NCI-H82 (cell line): ENCODE results near the gene TPCN1.

ENCODE experiments used
- DNase-seq: peaks from one replicate; lab custom pipeline; 2025; lab: John Stamatoyannopoulos, UW

Gene TPCN1

GRCh38 chr12:113287146-113287898, 66.1 kb downstream of the TPCN1 start:
- DNase-seq: no peak

GRCh38 chr12:113287899-113288282, 66.6 kb downstream of the TPCN1 start:
- DNase-seq: no peak

- no peak for DNase-seq
These were observed 68.1 kb downstream of the TPCN1 start for GRCh38 chr12:113289361-113289760.

GRCh38 chr12:113290506-113290905, 69.2 kb downstream of the TPCN1 start:
- no peak for DNase-seq

GRCh38 chr12:113291586-113291985, 70.3 kb downstream of the TPCN1 start:
- DNase-seq: no peak

- DNase-seq: no peak
These were observed 70.8 kb downstream of the TPCN1 start for GRCh38 chr12:113292091-113292490.

- DNase-seq: no peak
These were observed 71.3 kb downstream of the TPCN1 start for GRCh38 chr12:113292547-113292946.

- DNase-seq: no peak
These were observed 71.8 kb downstream of the TPCN1 start for GRCh38 chr12:113293100-113293499.

- DNase-seq: no peak
These were observed 74.8 kb downstream of the TPCN1 start for GRCh38 chr12:113295886-113296556.

GRCh38 chr12:113296557-113297213, 75.4 kb downstream of the TPCN1 start:
- DNase-seq: no peak

- no peak for DNase-seq
These were observed 75.9 kb downstream of the TPCN1 start for GRCh38 chr12:113297214-113297587.

GRCh38 chr12:113297621-113298471, 76.6 kb downstream of the TPCN1 start:
- no peak for DNase-seq

- no peak for DNase-seq
These were observed 77.2 kb downstream of the TPCN1 start for GRCh38 chr12:113298472-113298817.

GRCh38 chr12:113298861-113299545, 77.7 kb downstream of the TPCN1 start:
- peak; percentile 47 for DNase-seq

GRCh38 chr12:113299619-113300237, 78.5 kb downstream of the TPCN1 start:
- DNase-seq: no peak

GRCh38 chr12:113301811-113302210, 80.5 kb downstream of the TPCN1 start:
- no peak for DNase-seq

GRCh38 chr12:113302466-113302865, 81.2 kb downstream of the TPCN1 start:
- DNase-seq: no peak

GRCh38 chr12:113302886-113303640, 81.8 kb downstream of the TPCN1 start:
- no peak for DNase-seq

GRCh38 chr12:113305281-113305856, 84.1 kb downstream of the TPCN1 start:
- DNase-seq: no peak

GRCh38 chr12:113306382-113306781, 85.1 kb downstream of the TPCN1 start:
- DNase-seq: no peak
